ENCODE measurements around the gene C6orf141.

- TF ChIP-seq POLR2A (IDR thresholded peaks at IDR 0.05) = no peak
- TF ChIP-seq CTCF (IDR thresholded peaks at IDR 0.05) = no peak
Observed at GRCh38 chr6:49551866-49552129, 1.3 kb downstream of the C6orf141 start.

Data from esophagus squamous epithelium (tissue), 4 donors.